Activated naive CD4-positive, alpha-beta T cell treated with anti-CD3 and anti-CD28 coated beads, Interleukin-2, amount 10 ng/mL, durations not matched to agents 5 hours and 36 hours (primary cell): ENCODE measurements around the gene TEPSIN. TPM values are rescaled to one million over a fixed set of nuclear protein-coding genes. Genes with fewer than 3 reads are reported as not detected.

Experiments used
- total RNA-seq, 2 experiments: library from RNA; stranded (reverse); gene quantifications; one replicate each; pipeline ENCODE4 v1.2.3, GENCODE V29; 2021

TEPSIN gene, protein sequence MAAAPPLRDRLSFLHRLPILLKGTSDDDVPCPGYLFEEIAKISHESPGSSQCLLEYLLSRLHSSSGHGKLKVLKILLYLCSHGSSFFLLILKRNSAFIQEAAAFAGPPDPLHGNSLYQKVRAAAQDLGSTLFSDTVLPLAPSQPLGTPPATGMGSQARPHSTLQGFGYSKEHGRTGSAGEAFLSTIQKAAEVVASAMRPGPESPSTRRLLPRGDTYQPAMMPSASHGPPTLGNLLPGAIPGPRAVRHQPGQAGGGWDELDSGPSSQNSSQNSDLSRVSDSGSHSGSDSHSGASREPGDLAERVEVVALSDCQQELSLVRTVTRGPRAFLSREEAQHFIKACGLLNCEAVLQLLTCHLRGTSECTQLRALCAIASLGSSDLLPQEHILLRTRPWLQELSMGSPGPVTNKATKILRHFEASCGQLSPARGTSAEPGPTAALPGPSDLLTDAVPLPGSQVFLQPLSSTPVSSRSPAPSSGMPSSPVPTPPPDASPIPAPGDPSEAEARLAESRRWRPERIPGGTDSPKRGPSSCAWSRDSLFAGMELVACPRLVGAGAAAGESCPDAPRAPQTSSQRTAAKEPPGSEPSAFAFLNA
- 10 to 100 TPM; 57.8 to 61.1 TPM for total RNA-seq

DNA sequence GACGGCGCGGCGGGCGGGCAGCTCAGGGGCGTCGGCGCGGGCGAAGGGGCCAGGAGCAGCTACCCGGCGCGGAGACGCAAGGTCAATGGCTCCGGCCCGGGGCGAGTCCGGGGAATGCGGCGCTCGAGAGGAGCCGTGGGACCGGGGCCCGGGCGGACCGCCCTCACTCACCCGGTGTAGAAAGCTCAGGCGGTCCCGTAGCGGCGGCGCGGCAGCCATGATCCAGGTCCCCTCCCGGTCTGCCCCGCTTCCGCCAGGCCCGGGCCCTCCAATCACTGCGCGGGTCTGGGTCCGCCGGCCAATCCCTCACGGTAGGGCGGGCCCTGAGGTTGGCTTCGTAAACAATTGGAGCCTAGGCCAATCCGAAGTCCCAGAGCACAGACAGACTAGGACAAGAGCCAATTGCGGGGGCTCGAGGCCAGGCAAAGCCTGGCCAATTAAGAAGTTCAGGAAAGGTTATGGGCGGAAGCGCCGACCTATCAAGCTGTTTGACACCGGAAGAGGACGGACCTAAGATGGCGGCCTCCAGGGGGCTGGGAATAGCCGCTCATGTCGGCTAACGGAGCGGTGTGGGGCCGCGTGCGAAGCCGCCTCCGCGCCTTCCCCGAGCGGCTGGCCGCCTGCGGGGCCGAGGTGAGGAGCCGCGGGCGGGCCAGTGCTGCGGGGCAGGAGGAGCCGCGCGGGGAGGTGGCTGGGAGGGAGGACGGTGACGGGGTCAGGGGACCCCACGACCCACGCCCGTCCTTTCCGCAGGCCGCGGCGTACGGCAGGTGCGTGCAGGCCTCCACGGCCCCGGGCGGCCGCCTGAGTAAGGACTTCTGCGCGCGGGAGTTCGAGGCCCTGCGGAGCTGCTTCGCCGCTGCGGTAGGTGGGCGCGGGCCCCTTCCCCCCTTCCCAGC, at the start of gene TEPSIN, which contains the start of gene NDUFAF8:
TEPSIN (minus strand) TSS at position 241 of the 899 bp plus-strand sequence; CDS start at position 219, 22 bp downstream.
NDUFAF8 (plus strand) TSS at position 504 of the 899 bp plus-strand sequence; CDS start at position 550, 46 bp downstream.

DNA sequence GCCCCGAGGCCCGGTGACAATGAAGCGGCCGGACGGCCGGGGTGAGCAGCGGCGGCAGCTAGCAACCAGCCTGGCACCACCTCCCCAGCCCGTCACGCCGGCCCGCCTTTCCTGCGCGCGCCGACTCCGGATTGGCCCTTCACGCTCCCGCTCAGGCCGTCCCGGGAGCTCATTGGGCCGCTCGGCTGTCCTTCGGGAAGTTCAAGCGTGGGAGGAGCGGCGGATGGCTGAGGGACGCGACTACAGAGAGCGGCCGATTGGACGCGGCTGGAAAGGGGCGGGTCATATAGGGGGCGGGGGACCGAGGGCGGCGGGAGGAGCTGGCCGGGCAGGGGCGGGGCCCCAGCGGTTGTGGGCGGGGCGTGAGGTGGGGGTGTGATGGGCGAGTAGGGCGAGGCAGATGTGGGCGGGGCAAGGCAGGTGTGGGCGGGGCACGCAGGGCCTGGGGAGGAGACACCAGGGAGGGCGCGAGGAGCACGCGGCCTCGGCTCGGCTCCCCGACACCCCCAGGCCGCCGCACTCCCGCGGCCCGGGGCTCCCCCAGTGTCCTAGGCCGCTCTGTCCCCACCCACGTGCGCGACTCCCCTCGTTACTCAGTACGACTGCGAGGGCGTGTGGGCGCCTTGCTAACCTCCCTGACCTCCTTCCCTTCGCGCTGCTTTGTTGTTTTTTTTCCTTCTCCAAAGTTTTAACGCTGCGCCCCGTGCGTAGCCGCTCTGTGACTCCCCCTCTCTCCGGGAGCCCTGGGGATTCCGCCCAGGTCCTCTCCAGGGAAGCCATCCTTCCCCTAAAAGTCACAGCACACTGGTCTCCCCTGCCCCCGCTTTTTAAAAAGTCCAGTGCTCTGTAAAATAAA, 15.7 kb downstream of the TEPSIN start, which contains the start of gene CEP131:
CEP131 (minus strand) TSS at position 60 of the 856 bp plus-strand sequence. CDS start 2,909 bp downstream, outside the sequence.

Other genes with a start within 250 kb of the TEPSIN start
- gene CHMP6, start 247.2 kb downstream of the TEPSIN start, total RNA-seq: 10 to 100 TPM; 38.6 to 40.3 TPM
- gene BAIAP2, start 203.9 kb downstream of the TEPSIN start, total RNA-seq: 1 to 10 TPM; 3.5 to 5.3 TPM
- not detected for gene PVALEF, start 73.5 kb downstream of the TEPSIN start, total RNA-seq
- under 1 TPM in 1 of 2 experiments, not detected in 1; 0.05 TPM for gene AATK, start 72.8 kb downstream of the TEPSIN start, total RNA-seq
- 10 to 100 TPM; 14.4 to 15.4 TPM for gene CEP131, start 16.1 kb downstream of the TEPSIN start, total RNA-seq
- 10 to 100 TPM; 35.4 to 41.8 TPM for gene NDUFAF8, start 263 bp upstream of the TEPSIN start, total RNA-seq
- 10 to 100 TPM; 87.6 to 97.9 TPM for gene SLC38A10, start 56.3 kb upstream of the TEPSIN start, total RNA-seq
- gene BAHCC1, start 156.4 kb upstream of the TEPSIN start, total RNA-seq: under 1 TPM in 1 of 2 experiments, not detected in 1; 0.03 TPM